K562 (cell line): Measurements from ENCODE around the gene NEURL1. TPM values are rescaled to one million over a fixed set of nuclear protein-coding genes. Genes with fewer than 3 reads are reported as not detected.

Experiments used
- ADNP ChIP-seq: fragments of 200-800 bp; sonication (Bioruptor generic); IDR thresholded peaks from 2 replicates; pipeline ENCODE4 v1.6.1; 2016; ENCODE audit warnings: missing genetic modification characterization, missing compliant biosample characterization
- ARHGAP35 ChIP-seq: fragments of 450-650 bp; IDR thresholded peaks from 2 replicates; pipeline ENCODE4 v1.6.1; 2018; ENCODE audit not compliant: partially characterized antibody
- BRF2 ChIP-seq: IDR thresholded peaks from 3 replicates; pipeline ENCODE4 v1.6.1; 2011; ENCODE audit warnings: borderline replicate concordance, mild to moderate bottlenecking; ENCODE audit not compliant: insufficient read length, insufficient read depth
- CBFB ChIP-seq: sonication (generic); formaldehyde crosslinking; IDR thresholded peaks from 2 replicates; pipeline ENCODE4 v1.4.0; 2020; ENCODE audit warnings: mild to moderate bottlenecking, missing genetic modification reagents
- CUX1 ChIP-seq: fragments of 200-800 bp; sonication (Bioruptor generic); IDR thresholded peaks from 2 replicates; pipeline ENCODE4 v1.6.1; 2016; ENCODE audit warnings: missing genetic modification characterization, missing compliant biosample characterization
- E2F6 ChIP-seq, 2 experiments: IDR thresholded peaks; 2 replicates each; pipeline ENCODE4 v1.6.1; 2011; ENCODE audit warnings: borderline replicate concordance in 1 of 2, control low read depth in 1 of 2, low read depth in 1 of 2, low read length in 1 of 2, mild to moderate bottlenecking in 1 of 2, mixed read lengths in 1 of 2, moderate library complexity in 1 of 2; ENCODE audit not compliant: insufficient read depth in 1 of 2, insufficient read length in 1 of 2, poor library complexity in 1 of 2, severe bottlenecking in 1 of 2; ENCODE audit errors: extremely low read depth in 1 of 2
- ELF1 ChIP-seq: fragments of 200-800 bp; sonication (Bioruptor generic); IDR thresholded peaks from 2 replicates; pipeline ENCODE4 v1.6.1; 2016; ENCODE audit warnings: missing genetic modification characterization, missing compliant biosample characterization
- EP400 ChIP-seq: fragments of 450-650 bp; IDR thresholded peaks from 2 replicates; pipeline ENCODE4 v1.6.1; 2017; ENCODE audit warnings: antibody characterized with exemption, mild to moderate bottlenecking, moderate library complexity
- GTF2A2 ChIP-seq: IDR thresholded peaks from 2 replicates; pipeline ENCODE4 v1.6.1; 2016; ENCODE audit warnings: mild to moderate bottlenecking, missing genetic modification characterization, missing compliant biosample characterization
- L3MBTL2 ChIP-seq: fragments of 450-650 bp; IDR thresholded peaks from 2 replicates; pipeline ENCODE4 v1.6.1; 2016; ENCODE audit warnings: mild to moderate bottlenecking, moderate library complexity
- NFATC3 ChIP-seq: fragments of 450-650 bp; IDR thresholded peaks from 2 replicates; pipeline ENCODE4 v1.6.1; 2017; ENCODE audit warnings: mild to moderate bottlenecking
- RB1 ChIP-seq: fragments of 450-650 bp; IDR thresholded peaks from 2 replicates; pipeline ENCODE4 v1.6.1; 2017; ENCODE audit warnings: low read depth, mild to moderate bottlenecking
- RFX1 ChIP-seq: fragments of 450-650 bp; IDR thresholded peaks from 2 replicates; pipeline ENCODE4 v1.6.1; 2016; ENCODE audit warnings: mild to moderate bottlenecking, moderate library complexity
- SIRT6 ChIP-seq: IDR thresholded peaks from one replicate; pipeline ENCODE4 v1.6.1; 2012; ENCODE audit warnings: low read depth, mild to moderate bottlenecking, control low read depth, inconsistent platforms, low read length, moderate library complexity
- SMAD4 ChIP-seq: fragments of 250-450 bp; sonication (Bioruptor Pico); conservative IDR thresholded peaks from 2 replicates; pipeline ENCODE4 v1.8.0; 2021; ENCODE audit warnings: inconsistent platforms, mild to moderate bottlenecking, moderate library complexity
- SRSF1 ChIP-seq: fragments of 200-400 bp; formaldehyde crosslinking; IDR thresholded peaks from 2 replicates; pipeline ENCODE4 v1.6.1; 2017; ENCODE audit warnings: mild to moderate bottlenecking, low read depth, low read length, moderate library complexity
- SRSF3 ChIP-seq: fragments of 200-400 bp; formaldehyde crosslinking; IDR thresholded peaks from 2 replicates; pipeline ENCODE4 v1.6.1; 2016; ENCODE audit warnings: mild to moderate bottlenecking, low read length, moderate library complexity; ENCODE audit not compliant: insufficient read depth
- TAF7 ChIP-seq: fragments of 450-650 bp; IDR thresholded peaks from 2 replicates; pipeline ENCODE4 v1.6.1; 2016; ENCODE audit warnings: missing genetic modification characterization, missing compliant biosample characterization
- TEAD2 ChIP-seq: fragments of 450-650 bp; IDR thresholded peaks from 2 replicates; pipeline ENCODE4 v1.6.1; 2016; ENCODE audit warnings: missing genetic modification characterization, control low read depth, missing compliant biosample characterization
- ZEB2 ChIP-seq: fragments of 450-650 bp; IDR thresholded peaks from 2 replicates; pipeline ENCODE4 v1.6.1; 2016
- ZNF507 ChIP-seq: conservative IDR thresholded peaks from 2 replicates; pipeline ENCODE4 v1.6.1; 2017; ENCODE audit warnings: missing genetic modification characterization, missing compliant biosample characterization
- ZNF699 ChIP-seq: fragments of 250-450 bp; sonication (Bioruptor Pico); IDR thresholded peaks from 2 replicates; pipeline ENCODE4 v1.8.0; 2021; ENCODE audit warnings: mild to moderate bottlenecking, moderate library complexity; ENCODE audit not compliant: insufficient replicate concordance
- polyA plus RNA-seq, 8 experiments: library from polyadenylated mRNA; depleted of rRNA in 4 of 8; stranded (reverse) in 5 of 8; unstranded in 3 of 8; fragments of >200 nt; fragmentation: Nextera tagmentation in 2 of 8; fragmentation: Illumina TruSeq in 1 of 8; extraction: Ambion mirVana in 2 of 8; extraction: Trizol in 1 of 8; gene quantifications; 2 replicates each; pipeline versions ENCODE4 v1.2.1 to v1.2.3, GENCODE V29; 2011 to 2014; ENCODE audit warnings: inconsistent platforms in 1 of 8, missing spikeins in 1 of 8
- total RNA-seq, 7 experiments: library from RNA; depleted of rRNA in 6 of 7; stranded (reverse); fragments of >200 nt in 6 of 7; fragmentation: Illumina TruSeq in 2 of 7; extraction: Trizol in 2 of 7; gene quantifications; 2 replicates each; pipeline versions ENCODE4 v1.2.1 to v1.2.3, GENCODE V29; 2011 to 2021; ENCODE audit warnings: low replicate concordance in 1 of 7

Gene NEURL1
- total and polyA plus RNA-seq, 9 of the 15 experiments (the other 6 are each of a cell fraction or from before 2014, with no cell fraction given): 0.01 to 0.45 (median 0.16) TPM; not detected in 5

- TF ChIP-seq SMAD4 (CRISPR knock-in tag) (0 out of 2 replicates have a peak, but pooled peaks have one; percentile 37), TEAD2 (tag) (no peak), CUX1 (CRISPR knock-in tag) (no peak), SRSF3 (no peak), ADNP (tag) (no peak), EP400 (no peak), E2F6 (IDR thresholded peaks at IDR 0.05; ENCODE audit: borderline replicate concordance in 1 of 2, extremely low read depth in 1 of 2, insufficient read depth in 1 of 2, insufficient read length in 1 of 2, low read depth in 1 of 2, low read length in 1 of 2, poor library complexity in 1 of 2, severe bottlenecking in 1 of 2) (peak in 1 of 2 experiments; percentile 10), NFATC3 (no peak), ZNF507 (no peak), SIRT6 (no peak), ZEB2 (no peak), RB1 (no peak), TAF7 (tag) (no peak), ZNF699 (CRISPR knock-in tag) (no peak), BRF2 (no peak), CBFB (CRISPR knock-in tag) (no peak), L3MBTL2 (0 out of 2 replicates have a peak, but pooled peaks have one; percentile 32), RFX1 (no peak), GTF2A2 (tag) (no peak), ELF1 (tag) (no peak), ARHGAP35 (no peak), SRSF1 (no peak)
These were observed 119.2 kb downstream of the NEURL1 start (continued) for GRCh38 chr10:103612462-103613365.
